ENCODE results near the gene CRTAP.
"Not testable (repeated sequence)": the region's sequence is repeated elsewhere in the genome, so short reads cannot be mapped to it uniquely, and the experiment has no call there.

Gene CRTAP

GRCh38 chr3:33113772-33114621 lies at the start of gene CRTAP:
CRTAP (plus strand) TSS chr3:33114014; CDS start chr3:33114078, 64 bp downstream.
- DNase-seq (ENCODE audit: low spot score) = peak; percentile 90

GRCh38 chr3:33064929-33065328 lies 48.9 kb upstream of the CRTAP start:
- DNase-seq (ENCODE audit: low spot score) = no peak

- DNase-seq (ENCODE audit: low spot score) = no peak
Measured at GRCh38 chr3:33067484-33067883, 46.3 kb upstream of the CRTAP start.

GRCh38 chr3:33069862-33070261 lies 44.0 kb upstream of the CRTAP start:
- not testable (repeated sequence) for DNase-seq (ENCODE audit: low spot score)

- DNase-seq (ENCODE audit: low spot score) = no peak
Measured at GRCh38 chr3:33071181-33071580, 42.6 kb upstream of the CRTAP start.

- DNase-seq (ENCODE audit: low spot score) = no peak
Measured at GRCh38 chr3:33071946-33072345, 41.9 kb upstream of the CRTAP start.

GRCh38 chr3:33074217-33075067 lies 39.4 kb upstream of the CRTAP start:
- peak; percentile 91 for DNase-seq (ENCODE audit: low spot score)

- peak; percentile 31 for DNase-seq (ENCODE audit: low spot score)
Measured at GRCh38 chr3:33075995-33076394, 37.8 kb upstream of the CRTAP start.

GRCh38 chr3:33076952-33077351 lies 36.9 kb upstream of the CRTAP start:
- no peak for DNase-seq (ENCODE audit: low spot score)

GRCh38 chr3:33077976-33078375 lies 35.8 kb upstream of the CRTAP start:
- no peak for DNase-seq (ENCODE audit: low spot score)

GRCh38 chr3:33079813-33080212 lies 34.0 kb upstream of the CRTAP start:
- not testable (repeated sequence) for DNase-seq (ENCODE audit: low spot score)

- DNase-seq (ENCODE audit: low spot score) = no peak
Measured at GRCh38 chr3:33081812-33082211, 32.0 kb upstream of the CRTAP start.

GRCh38 chr3:33083958-33084357 lies 29.9 kb upstream of the CRTAP start:
- peak; percentile 26 for DNase-seq (ENCODE audit: low spot score)

GRCh38 chr3:33088691-33089090 lies 25.1 kb upstream of the CRTAP start:
- no peak for DNase-seq (ENCODE audit: low spot score)

- no peak for DNase-seq (ENCODE audit: low spot score)
Measured at GRCh38 chr3:33089515-33089914, 24.3 kb upstream of the CRTAP start.

GRCh38 chr3:33091746-33092145 lies 22.1 kb upstream of the CRTAP start:
- DNase-seq (ENCODE audit: low spot score) = no peak

- no peak for DNase-seq (ENCODE audit: low spot score)
Measured at GRCh38 chr3:33092496-33093254, 21.1 kb upstream of the CRTAP start.

GRCh38 chr3:33093847-33094246 lies 20.0 kb upstream of the CRTAP start:
- DNase-seq (ENCODE audit: low spot score) = no peak

- no peak for DNase-seq (ENCODE audit: low spot score)
Measured at GRCh38 chr3:33095436-33095835, 18.4 kb upstream of the CRTAP start.

- peak; percentile 56 for DNase-seq (ENCODE audit: low spot score)
Measured at GRCh38 chr3:33096093-33096868, 17.5 kb upstream of the CRTAP start.

GRCh38 chr3:33099109-33099645 lies 14.6 kb upstream of the CRTAP start:
- DNase-seq (ENCODE audit: low spot score) = no peak

Measured in iPS-NIHi11 (cell line).